ENCODE results near the gene EXO1. TPM values are rescaled to one million over a fixed set of nuclear protein-coding genes. Genes with fewer than 3 reads are reported as not detected.
A peak's percentile ranks its signal among the peaks of the same experiment; 100 is the strongest.

Gene EXO1
- total and polyA plus RNA-seq, 2 donors (not counting 1 experiment from before 2014, with no cell fraction given) = 0.73 to 1.2 TPM

DNA sequence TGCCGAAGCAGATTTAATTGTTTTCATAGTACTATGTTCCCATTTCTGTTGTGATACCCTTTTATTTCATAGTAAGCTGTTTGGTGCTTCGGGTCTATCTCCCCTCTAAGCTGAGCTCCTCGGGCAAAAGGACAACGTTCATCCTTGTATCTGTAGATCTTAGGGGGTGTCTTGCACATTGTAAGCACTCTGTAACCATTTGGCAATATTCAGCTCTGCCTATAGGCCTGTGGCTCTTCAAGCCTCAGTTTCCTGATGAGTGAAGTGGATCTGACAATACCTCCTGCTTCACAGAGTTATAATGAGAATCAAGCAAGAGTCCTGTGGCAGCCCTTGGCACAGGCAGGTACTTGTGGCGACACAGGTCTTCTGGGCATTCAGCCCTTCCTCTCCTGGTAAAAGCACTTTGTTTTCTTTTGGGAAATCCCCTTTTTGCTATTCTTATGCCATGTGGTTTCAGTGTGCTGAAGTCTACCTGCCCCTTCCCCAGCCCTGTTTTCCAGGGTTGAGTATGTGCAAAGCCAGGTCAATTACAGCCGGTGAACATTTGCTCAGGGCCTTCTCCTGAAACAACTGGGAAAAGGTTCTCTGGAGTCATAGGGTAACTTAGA is 8.5 kb upstream of the EXO1 start:
- intact Hi-C loops (cut with micrococcal nuclease) = no loop called here
- no peak overlapping the region for H3K27ac Mint-ChIP-seq
- peak overlapping the region; percentile 34 for H3K4me2 ChIP-seq (replicated peaks; ENCODE audit: low read depth, low read length, poor library complexity, severe bottlenecking)
- H3K27ac ChIP-seq (ENCODE audit: low read length in 2 of 2) = no peak overlapping the region
- peaks cover 11 to 20% of the 10 kb centered on the region in 2 donors for H3K4me1 ChIP-seq (ENCODE audit: control insufficient read depth in 2 of 2, insufficient read depth in 2 of 2, low read length in 2 of 2)
- H3K9me3 Mint-ChIP-seq (ENCODE audit: insufficient read depth) = no peaks in the 10 kb centered on the region
- ChIA-PET CTCF (interaction anchor here (1.7 kb wide), 1 partner anchor 229 kb away, joined by 6 read pairs; no protein-coding TSS in a partner anchor), POLR2A (no interaction called here)
- H3K27me3 ChIP-seq (replicated peaks in 1 of 4; ENCODE audit: control extremely low read depth in 1 of 4, control insufficient read depth in 3 of 4, insufficient read depth in 4 of 4, low read length in 3 of 4) = no peaks in the 10 kb centered on the region
- no peaks in the 10 kb centered on the region for H4K20me1 ChIP-seq (ENCODE audit: control insufficient read depth, insufficient read depth, low read length, poor library complexity, severe bottlenecking)
- peak overlapping the region; percentile 23 for H2AFZ ChIP-seq (ENCODE audit: insufficient read depth, low read depth, low read length, poor library complexity, severe bottlenecking)
- H3K4me3 ChIP-seq (ENCODE audit: control extremely low read depth in 1 of 5, extremely low read depth in 1 of 5, insufficient read depth in 1 of 5, low read depth in 2 of 5, low read length in 4 of 5) = no peak overlapping the region
- WGBS (ENCODE audit: insufficient coverage) = 53% methylated on average over 2 of the region's 6 CpGs
- no peaks in the 10 kb centered on the region for H3K9me3 ChIP-seq (ENCODE audit: control extremely low read depth in 1 of 3, control insufficient read depth in 2 of 3, insufficient read depth in 1 of 3, low read length in 2 of 3)
- H3K27me3 Mint-ChIP-seq = no peaks in the 10 kb centered on the region
- no peak overlapping the region for H3K4me3 Mint-ChIP-seq
- DNase-seq (peak; percentile 52), ATAC-seq (ENCODE audit: low read depth) (no peak)
- TF ChIP-seq EZH2 (IDR thresholded peaks at IDR 0.05; ENCODE audit: borderline replicate concordance, insufficient read depth, low read depth, low read length, poor library complexity, severe bottlenecking) = no peak
- TF ChIP-seq, protein P1, sequence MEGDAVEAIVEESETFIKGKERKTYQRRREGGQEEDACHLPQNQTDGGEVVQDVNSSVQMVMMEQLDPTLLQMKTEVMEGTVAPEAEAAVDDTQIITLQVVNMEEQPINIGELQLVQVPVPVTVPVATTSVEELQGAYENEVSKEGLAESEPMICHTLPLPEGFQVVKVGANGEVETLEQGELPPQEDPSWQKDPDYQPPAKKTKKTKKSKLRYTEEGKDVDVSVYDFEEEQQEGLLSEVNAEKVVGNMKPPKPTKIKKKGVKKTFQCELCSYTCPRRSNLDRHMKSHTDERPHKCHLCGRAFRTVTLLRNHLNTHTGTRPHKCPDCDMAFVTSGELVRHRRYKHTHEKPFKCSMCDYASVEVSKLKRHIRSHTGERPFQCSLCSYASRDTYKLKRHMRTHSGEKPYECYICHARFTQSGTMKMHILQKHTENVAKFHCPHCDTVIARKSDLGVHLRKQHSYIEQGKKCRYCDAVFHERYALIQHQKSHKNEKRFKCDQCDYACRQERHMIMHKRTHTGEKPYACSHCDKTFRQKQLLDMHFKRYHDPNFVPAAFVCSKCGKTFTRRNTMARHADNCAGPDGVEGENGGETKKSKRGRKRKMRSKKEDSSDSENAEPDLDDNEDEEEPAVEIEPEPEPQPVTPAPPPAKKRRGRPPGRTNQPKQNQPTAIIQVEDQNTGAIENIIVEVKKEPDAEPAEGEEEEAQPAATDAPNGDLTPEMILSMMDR (IDR thresholded peaks at IDR 0.05) = no peak
- no peaks in the 10 kb centered on the region for H3K36me3 ChIP-seq (replicated peaks in 1 of 2; ENCODE audit: control extremely low read depth in 1 of 2, control insufficient read depth in 1 of 2, extremely low read depth in 1 of 2, insufficient read depth in 2 of 2, low read length in 1 of 2)
- no peak overlapping the region for H3K9ac ChIP-seq (ENCODE audit: low read length)
- H3K4me1 Mint-ChIP-seq = peaks cover 14% of the 10 kb centered on the region
- H3K79me2 ChIP-seq (ENCODE audit: control insufficient read depth, insufficient read depth, low read length) = no peaks in the 10 kb centered on the region

DNA sequence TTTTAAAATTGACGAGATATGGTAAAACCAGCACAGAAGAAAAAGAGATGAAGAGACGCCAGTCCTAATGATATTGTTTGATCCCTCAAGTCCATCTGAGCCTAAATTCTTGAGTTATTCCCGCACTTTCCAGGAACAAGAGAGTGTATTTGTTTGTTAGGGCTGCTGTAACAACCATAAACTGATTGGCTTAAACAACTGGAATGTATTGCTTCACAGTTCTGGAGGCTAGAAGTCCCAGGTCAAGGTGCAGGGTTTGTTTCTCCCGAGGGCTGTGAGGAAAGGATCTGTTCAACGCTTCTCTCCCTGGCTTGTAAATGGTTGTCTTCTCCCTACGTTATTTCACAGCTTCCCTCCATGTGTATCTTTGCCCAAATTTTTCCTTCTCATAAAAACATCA is 7.8 kb upstream of the EXO1 start:
- Mint-ChIP-seq H3K4me3 (no peak overlapping the region), H3K4me1 (peaks cover 14% of the 10 kb centered on the region), H3K9me3 (ENCODE audit: insufficient read depth) (no peaks in the 10 kb centered on the region), H3K27me3 (no peaks in the 10 kb centered on the region), H3K27ac (no peak overlapping the region)
- Histone ChIP-seq H3K9me3 (ENCODE audit: control extremely low read depth in 1 of 3, control insufficient read depth in 2 of 3, insufficient read depth in 1 of 3, low read length in 2 of 3) (no peaks in the 10 kb centered on the region), H3K27me3 (replicated peaks in 1 of 4; ENCODE audit: control extremely low read depth in 1 of 4, control insufficient read depth in 3 of 4, insufficient read depth in 4 of 4, low read length in 3 of 4) (no peaks in the 10 kb centered on the region), H3K36me3 (replicated peaks in 1 of 2; ENCODE audit: control extremely low read depth in 1 of 2, control insufficient read depth in 1 of 2, extremely low read depth in 1 of 2, insufficient read depth in 2 of 2, low read length in 1 of 2) (no peaks in the 10 kb centered on the region), H3K4me2 (replicated peaks; ENCODE audit: low read depth, low read length, poor library complexity, severe bottlenecking) (no peak overlapping the region), H3K4me3 (ENCODE audit: control extremely low read depth in 1 of 5, extremely low read depth in 1 of 5, insufficient read depth in 1 of 5, low read depth in 2 of 5, low read length in 4 of 5) (no peak overlapping the region), H2AFZ (ENCODE audit: insufficient read depth, low read depth, low read length, poor library complexity, severe bottlenecking) (no peak overlapping the region), H3K27ac (ENCODE audit: low read length in 2 of 2) (no peak overlapping the region), H3K79me2 (ENCODE audit: control insufficient read depth, insufficient read depth, low read length) (no peaks in the 10 kb centered on the region), H4K20me1 (ENCODE audit: control insufficient read depth, insufficient read depth, low read length, poor library complexity, severe bottlenecking) (no peaks in the 10 kb centered on the region), H3K4me1 (ENCODE audit: control insufficient read depth in 2 of 2, insufficient read depth in 2 of 2, low read length in 2 of 2) (peaks cover 11 to 20% of the 10 kb centered on the region in 2 donors), H3K9ac (ENCODE audit: low read length) (no peak overlapping the region)
- WGBS (ENCODE audit: insufficient coverage) = 100% methylated on average over 3 of the region's 6 CpGs
- ChIA-PET CTCF (no interaction called here), POLR2A (no interaction called here)
- DNase-seq = no peak
- TF ChIP-seq EZH2 (IDR thresholded peaks at IDR 0.05; ENCODE audit: borderline replicate concordance, insufficient read depth, low read depth, low read length, poor library complexity, severe bottlenecking) = no peak
- intact Hi-C loops (cut with micrococcal nuclease) = loop anchor here (10.0 kb wide), 1 partner anchor 1415 kb away; the partner anchor contains the start of genes CEP170 and SDCCAG8
- ATAC-seq (ENCODE audit: low read depth) = no peak

Data from B cell (primary cell).